ENCODE measurements around the gene VSTM4.

Gene VSTM4

GRCh38 chr10:49071160-49071761 lies 44.1 kb downstream of the VSTM4 start:
- DNase-seq (ENCODE audit: low read depth in 2 of 2): no peak

GRCh38 chr10:49070701-49071100 lies 44.6 kb downstream of the VSTM4 start:
- DNase-seq (ENCODE audit: low read depth in 2 of 2): no peak

- no peak for DNase-seq (ENCODE audit: low read depth in 2 of 2)
Measured at GRCh38 chr10:49068672-49069217, 46.6 kb downstream of the VSTM4 start.

- DNase-seq (ENCODE audit: low read depth in 2 of 2): no peak
Measured at GRCh38 chr10:49068209-49068608, 47.1 kb downstream of the VSTM4 start.

GRCh38 chr10:49066944-49067730 lies 48.2 kb downstream of the VSTM4 start:
- no peak for DNase-seq (ENCODE audit: low read depth in 2 of 2)

GRCh38 chr10:49062229-49062628 lies 53.1 kb downstream of the VSTM4 start:
- no peak for DNase-seq (ENCODE audit: low read depth in 2 of 2)

- no peak for DNase-seq (ENCODE audit: low read depth in 2 of 2)
Measured at GRCh38 chr10:49061667-49062066, 53.7 kb downstream of the VSTM4 start.

- no peak for DNase-seq (ENCODE audit: low read depth in 2 of 2)
Measured at GRCh38 chr10:49058463-49059255, 56.7 kb downstream of the VSTM4 start.

GRCh38 chr10:49057231-49057880 lies 58.0 kb downstream of the VSTM4 start:
- DNase-seq (ENCODE audit: low read depth in 2 of 2): no peak

GRCh38 chr10:49056356-49056755 lies 59.0 kb downstream of the VSTM4 start:
- no peak for DNase-seq (ENCODE audit: low read depth in 2 of 2)

GRCh38 chr10:49055221-49055849 lies 60.0 kb downstream of the VSTM4 start:
- no peak for DNase-seq (ENCODE audit: low read depth in 2 of 2)

GRCh38 chr10:49054753-49055152 lies 60.6 kb downstream of the VSTM4 start:
- DNase-seq (ENCODE audit: low read depth in 2 of 2): no peak

- DNase-seq (ENCODE audit: low read depth in 2 of 2): no peak
Measured at GRCh38 chr10:49053998-49054692, 61.2 kb downstream of the VSTM4 start.

GRCh38 chr10:49053053-49053997 lies 62.0 kb downstream of the VSTM4 start:
- DNase-seq (ENCODE audit: low read depth in 2 of 2): no peak

- DNase-seq (ENCODE audit: low read depth in 2 of 2): no peak
Measured at GRCh38 chr10:49052069-49052468, 63.3 kb downstream of the VSTM4 start.

GRCh38 chr10:49050906-49051305 lies 64.4 kb downstream of the VSTM4 start:
- no peak for DNase-seq (ENCODE audit: low read depth in 2 of 2)

- DNase-seq (ENCODE audit: low read depth in 2 of 2): no peak
Measured at GRCh38 chr10:49050366-49050765, 65.0 kb downstream of the VSTM4 start.

GRCh38 chr10:49049660-49050059 lies 65.7 kb downstream of the VSTM4 start:
- no peak for DNase-seq (ENCODE audit: low read depth in 2 of 2)

- DNase-seq (ENCODE audit: low read depth in 2 of 2): no peak
Measured at GRCh38 chr10:49047128-49047639, 68.1 kb downstream of the VSTM4 start.

Measured in stimulated activated CD4-positive, alpha-beta T cell treated with anti-CD3 and anti-CD28 coated beads, Interleukin-1b, Interleukin-23, amount 100 ng/mL, for 1 hour (primary cell).